NCI-H69 (cell line): ENCODE results near the gene PXK.

Experiments used
- DNase-seq: peaks from one replicate; lab custom pipeline; 2025; lab: John Stamatoyannopoulos, UW

Gene PXK

DNA sequence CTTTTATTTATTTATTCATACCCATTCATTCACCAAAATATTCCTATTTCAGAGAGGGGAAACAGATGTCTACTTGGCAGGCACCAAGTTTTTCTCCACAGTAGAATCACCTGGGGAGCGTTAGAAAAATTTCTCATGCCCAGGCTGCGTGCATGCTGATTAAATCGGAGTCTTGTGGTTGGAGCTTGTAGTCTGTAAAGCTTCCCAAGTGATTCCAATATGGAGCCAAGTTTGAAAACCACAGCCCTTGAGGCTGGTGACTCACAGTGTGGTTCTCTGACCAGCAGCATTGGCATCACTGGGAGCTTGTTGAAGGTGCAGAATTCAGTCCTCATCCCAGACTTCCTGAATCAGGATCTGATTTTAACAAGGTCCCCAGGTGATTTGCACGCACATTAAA, 51.2 kb downstream of the PXK start:
- DNase-seq, result no peak

DNA sequence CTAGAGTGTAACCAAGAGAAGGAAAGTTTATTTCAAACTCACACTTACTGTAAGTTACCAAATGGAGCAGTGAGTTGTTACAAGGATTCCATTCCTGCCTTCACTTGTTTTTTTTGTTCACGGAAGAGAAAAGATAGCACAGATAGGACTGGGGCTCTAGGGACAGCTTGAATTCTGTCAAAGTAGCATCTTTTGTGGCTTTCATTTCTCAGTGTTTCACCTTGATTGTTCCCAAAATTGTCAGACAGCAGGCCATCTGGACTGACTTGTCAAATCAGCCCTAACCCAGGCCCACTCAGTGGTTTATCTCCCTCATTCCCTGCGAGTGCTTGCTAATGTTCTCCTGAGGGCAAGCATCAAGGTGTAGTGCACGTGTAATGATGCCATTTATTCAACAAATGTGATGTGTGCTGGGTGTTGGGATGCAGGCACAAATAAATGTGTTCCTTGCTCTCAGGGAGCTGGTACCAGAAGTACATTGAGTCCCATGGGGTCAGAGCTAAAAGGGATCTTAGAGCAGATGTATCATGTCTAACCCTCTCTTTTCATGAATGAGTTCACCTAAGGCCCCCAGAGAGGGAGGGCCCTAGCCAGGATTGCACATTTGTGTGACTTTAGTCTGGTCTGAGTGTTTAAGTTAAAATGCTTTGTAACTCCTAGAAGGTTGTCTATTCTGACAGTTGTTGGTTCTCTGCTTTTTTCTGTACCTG, 51.8 kb downstream of the PXK start:
- DNase-seq, result no peak

DNA sequence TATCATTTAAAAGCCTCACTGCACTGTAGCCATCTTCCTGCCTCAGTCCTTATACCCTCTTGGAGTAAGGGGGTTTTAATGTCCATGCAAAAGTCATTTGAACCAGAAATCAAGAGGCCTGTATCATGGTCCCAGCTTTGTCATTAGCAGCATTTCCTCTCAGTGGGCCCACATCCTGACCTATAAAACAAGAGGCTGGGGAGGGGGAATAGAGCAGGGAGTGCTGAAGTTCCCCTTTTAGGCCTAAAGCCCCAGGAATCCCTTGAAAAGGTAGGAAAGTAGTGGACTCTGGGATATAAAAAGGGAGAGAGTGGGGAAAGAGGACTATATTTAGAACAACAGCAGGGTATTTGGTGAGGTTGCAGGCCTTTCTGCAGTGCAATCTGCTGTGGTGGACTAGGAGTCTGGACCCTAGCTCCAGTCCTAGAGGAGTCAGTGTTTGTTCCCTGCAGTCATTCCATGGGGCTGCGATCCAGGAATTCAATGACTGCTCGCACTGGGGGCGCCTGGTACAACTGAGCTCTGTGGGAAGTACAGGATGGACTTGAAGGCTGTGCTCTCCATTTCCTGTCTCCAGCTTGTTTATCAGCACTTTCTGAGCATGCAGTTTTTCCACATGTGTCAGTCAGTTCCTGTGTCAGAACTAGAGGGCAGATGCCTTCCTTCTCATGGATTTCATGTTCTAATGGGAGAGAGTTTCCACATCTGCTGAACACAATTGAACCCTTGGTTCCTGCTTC, 54.1 kb downstream of the PXK start:
- no peak for DNase-seq

DNA sequence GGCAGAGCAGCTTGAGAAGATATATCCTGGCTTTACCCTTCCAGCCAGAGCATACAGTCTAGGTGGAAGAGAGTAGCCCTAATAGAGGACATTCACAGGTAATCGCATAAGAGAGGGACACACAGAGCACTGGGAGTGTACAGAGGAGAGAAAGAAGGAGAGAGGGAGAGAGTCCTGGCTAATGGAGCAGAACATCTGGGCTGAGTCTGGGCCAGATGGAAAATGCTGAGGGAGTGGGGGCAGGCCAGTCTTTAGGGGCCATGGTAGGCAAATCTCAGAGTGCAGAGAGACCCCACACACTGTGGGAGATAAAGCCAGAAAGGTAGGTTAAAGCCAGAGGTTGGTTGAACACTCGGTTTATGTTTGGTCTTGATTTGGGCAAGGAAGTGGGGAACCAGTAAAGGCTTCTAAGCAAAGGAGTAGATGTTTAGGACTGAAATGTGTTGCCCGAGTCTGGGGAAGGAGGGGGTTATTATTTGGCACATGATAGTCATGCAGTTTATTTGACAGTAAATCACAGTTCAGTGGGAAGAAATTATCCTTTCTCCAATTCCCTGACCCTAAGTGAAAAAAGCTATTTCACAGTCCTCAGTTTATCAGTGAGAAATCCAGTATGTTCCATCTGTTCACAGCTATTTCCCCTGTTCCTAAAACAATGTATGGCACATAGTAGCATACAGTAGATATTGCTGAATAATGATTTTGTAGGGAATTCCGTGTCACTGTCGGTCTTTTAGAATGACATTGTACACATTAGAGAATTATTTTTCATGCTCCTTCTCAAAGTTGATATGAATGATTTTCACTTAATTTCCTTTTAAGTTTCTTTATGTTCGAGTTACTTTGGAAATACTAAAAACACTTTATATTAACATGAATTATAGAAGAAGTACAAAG, 55.2 kb downstream of the PXK start:
- no peak for DNase-seq

DNA sequence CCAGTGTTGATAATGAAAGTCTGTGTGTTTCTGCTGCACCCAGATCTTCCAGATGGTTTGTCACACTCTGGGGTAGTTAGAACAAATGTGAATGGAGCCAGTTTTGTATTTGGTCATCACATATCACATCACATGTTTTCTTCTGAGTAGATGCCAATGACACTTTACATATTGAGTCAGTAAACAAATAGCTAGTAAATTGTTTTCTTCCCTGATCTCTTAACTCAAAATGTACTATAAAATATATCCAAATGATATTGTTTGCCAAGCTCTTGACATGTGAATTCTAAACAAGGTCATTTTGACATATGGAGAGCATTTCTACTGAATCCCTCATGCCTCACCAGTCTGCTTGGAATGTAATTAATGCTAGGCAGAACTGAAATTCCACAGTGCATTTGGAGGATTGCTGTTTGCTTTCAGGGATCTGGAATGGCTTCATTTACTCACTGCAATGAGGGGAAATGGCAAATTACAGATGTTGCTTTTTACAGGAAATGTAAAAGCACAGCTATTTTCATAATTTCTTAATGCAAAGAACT, 55.9 kb downstream of the PXK start:
- no peak for DNase-seq

DNA sequence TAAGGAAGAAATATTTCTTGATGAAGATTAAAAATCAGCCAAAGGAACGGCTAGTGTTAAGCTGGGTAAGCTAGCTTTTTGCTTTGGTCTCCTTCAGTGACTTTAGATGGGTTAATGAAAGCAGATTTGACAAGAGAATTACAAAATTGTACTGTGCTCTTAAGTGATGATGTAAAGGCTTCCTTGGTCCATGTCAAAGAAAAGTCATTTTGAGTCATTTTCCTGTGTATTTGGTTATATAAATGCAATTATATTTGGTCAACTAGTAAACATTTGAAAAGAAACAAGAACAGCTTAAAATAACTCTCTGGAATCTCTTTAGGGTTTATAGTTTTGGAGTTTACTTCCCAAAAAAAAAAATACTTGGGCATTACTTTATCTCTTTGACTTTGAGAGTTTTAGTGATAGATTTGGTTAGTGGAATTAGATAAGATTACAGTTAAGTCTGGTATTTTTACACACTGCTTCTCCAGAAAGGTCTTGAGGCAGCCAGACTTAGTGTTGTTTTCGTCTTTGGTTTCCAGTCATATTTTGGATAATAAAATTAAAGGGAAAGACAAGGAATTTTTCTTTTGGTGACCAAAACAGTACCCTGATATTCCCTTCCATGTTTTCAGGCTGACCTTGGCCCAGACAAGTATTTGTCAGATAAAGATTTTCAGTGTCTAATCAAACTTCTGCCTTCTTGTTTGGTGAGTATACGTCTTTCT, 58.6 kb downstream of the PXK start:
- DNase-seq, result no peak

DNA sequence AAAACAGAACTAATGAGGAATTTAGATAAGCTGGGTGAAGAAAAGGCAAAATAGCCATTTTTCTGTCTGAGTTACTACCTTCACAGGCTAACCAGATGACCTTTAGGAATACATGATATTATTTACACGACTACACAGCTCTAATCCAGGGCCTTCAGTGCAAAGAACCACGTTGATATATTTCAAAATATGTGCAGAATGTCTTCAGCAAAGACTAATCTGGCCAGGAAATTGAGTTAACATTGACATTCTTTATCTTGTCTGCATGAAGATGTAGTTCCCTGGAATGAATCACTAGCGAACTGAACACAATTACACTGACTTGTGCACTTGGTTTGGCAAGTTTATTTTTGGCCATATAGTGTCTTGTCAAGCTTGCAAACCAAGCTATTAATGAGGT, 59.5 kb downstream of the PXK start:
- no peak for DNase-seq

DNA sequence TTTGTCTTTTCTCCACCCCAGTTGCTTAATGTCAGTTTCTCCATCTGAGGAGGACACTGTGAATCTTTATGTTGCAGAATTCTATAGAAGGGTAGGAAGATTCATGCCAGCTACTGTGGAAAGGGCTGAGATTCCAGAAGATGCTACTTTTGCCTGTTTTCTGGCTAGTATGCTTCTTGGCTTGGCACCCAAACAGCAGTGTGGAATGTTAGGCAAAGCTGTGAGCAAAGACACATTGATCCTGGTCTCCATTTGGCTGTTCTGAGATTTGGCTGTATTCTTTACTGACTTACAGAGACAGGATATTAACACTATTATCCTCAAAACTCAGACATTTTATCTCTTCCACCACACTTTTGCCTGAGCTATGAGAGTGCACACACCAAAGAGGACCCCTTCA, 61.6 kb downstream of the PXK start:
- DNase-seq, result no peak

DNA sequence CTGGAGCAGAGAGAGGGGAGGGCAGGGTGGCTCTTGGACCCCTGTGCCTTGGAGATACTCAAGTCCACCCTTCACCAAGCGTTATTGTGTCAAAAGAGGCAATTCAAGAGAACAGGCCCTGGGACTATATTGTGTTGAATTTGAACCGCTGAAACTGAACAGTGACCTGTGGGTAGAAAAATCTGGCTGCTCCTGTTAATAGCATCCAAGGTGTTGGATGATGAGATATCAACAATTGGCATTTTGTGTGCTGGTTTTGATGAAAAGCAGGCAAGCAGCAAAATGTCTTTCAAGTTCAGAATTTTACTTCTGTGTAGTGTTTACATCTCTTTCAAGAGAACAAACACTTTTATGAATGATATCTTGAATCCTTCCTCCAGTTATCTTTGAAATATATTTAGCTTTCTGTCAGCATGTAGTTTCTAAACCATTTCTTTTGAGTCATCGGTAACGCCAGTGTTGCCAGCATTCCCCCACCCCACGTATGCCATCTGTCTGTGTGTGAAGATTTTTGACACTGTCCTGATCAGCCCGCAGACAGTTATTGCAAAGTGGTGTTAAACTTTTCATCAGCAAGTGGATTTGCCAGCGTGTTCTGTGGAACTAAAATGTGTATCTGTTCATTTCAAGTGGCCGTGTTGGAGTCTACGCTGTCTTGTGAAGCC, 66.1 kb downstream of the PXK start:
- no peak for DNase-seq

DNA sequence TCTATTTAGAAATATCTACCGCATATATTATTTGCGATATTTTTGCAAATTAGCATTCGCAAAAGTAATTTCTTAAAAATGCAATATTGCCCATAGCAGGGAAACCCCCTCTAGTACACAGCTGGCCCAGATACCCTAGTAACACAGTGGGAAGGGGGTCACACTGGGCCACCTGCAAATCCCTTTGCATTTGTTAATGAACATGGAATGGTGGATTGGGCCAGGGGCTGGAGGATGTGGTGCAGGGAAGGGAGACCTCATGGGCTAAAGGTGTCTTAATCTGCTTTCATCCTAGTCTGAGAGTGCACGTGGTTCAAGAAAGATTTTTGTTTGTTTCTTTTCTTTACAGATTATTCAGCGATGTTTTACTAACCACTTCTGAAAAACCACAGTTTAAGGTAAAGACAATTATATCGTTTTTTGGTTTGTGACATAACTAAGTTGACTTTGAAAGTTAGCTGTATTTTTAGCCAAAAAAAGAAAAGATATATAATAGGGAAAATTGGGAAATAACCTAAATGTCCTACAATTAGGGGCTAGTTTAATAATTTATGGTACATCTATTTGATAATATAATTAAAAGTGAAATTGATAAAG, 70.9 kb downstream of the PXK start:
- DNase-seq, result no peak

DNA sequence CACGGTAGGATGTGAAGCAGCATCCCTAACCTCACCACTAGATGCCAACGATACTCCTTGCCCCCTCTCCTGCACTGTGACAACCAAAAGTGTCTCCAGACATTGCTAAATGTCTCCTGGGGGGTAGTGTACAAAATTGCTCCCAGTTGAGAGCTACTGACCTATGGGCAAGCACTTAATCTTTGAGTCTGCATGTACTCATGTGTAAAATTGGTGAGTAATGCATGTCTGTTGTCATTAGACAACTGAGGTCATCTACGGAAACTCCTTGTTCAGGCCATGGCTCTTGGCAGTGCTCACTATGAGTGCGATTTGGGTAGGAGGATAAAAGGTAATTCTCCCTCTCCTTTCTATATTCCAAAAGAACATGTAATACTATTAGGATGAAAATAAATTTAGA, 71.7 kb downstream of the PXK start:
- DNase-seq, result no peak

DNA sequence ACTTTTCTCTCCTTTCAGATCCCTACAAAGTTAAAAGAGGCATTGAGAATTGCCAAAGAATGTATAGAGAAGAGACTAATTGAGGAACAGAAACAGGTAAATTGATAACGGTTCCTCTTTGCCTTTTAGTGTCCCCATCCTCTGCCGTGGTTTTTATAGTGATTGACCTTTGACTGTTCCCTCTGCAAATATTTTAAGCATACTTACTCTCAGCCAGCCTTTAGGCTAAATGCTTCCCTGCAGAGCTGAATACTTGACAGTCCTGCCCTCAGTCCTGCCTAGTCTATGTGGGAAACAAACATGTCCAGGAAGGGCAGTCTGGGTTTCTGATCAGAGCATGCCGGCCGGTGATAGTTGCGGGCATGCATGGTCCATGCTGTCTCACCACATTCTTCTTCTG, 76.2 kb downstream of the PXK start:
- no peak for DNase-seq

DNA sequence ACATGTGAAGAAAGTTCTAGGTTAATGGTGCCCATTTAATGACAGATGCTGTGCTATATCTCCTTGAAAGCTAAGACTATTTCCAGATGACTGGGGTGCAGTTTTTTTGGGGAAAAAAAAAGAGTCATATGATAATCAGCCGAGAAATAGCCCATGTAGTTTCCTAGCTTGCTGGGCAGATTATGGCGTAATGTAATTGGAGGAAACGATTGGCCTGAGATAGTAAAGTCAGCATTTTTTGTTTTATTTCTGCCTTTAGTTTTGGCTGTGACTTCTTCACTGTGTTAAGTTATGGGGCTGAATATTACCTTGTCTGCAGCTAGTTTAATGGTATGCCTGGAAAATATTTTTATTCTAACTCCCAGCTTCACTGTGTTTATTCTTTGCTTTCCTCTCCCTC, 77.0 kb downstream of the PXK start:
- no peak for DNase-seq

DNA sequence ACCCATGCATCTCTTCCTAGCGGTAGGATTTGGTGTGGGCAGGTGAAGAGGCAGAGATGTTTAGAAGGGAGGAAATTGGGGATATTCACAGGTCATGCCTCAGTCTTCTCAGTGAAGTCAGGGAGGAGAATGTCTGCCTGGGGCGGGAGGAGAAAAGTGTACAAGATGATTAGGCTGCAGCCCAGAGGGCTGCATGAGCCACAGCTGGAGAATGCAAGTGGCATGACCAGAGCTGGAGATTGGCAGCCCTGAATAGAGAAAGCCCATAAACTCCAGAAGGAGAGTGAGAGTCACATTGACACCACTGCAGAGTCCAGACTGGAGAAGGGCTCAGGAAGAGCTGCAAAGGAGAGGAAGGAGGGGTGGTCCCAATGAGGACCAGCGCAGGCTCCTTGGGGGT, 78.3 kb downstream of the PXK start:
- DNase-seq, result no peak

DNA sequence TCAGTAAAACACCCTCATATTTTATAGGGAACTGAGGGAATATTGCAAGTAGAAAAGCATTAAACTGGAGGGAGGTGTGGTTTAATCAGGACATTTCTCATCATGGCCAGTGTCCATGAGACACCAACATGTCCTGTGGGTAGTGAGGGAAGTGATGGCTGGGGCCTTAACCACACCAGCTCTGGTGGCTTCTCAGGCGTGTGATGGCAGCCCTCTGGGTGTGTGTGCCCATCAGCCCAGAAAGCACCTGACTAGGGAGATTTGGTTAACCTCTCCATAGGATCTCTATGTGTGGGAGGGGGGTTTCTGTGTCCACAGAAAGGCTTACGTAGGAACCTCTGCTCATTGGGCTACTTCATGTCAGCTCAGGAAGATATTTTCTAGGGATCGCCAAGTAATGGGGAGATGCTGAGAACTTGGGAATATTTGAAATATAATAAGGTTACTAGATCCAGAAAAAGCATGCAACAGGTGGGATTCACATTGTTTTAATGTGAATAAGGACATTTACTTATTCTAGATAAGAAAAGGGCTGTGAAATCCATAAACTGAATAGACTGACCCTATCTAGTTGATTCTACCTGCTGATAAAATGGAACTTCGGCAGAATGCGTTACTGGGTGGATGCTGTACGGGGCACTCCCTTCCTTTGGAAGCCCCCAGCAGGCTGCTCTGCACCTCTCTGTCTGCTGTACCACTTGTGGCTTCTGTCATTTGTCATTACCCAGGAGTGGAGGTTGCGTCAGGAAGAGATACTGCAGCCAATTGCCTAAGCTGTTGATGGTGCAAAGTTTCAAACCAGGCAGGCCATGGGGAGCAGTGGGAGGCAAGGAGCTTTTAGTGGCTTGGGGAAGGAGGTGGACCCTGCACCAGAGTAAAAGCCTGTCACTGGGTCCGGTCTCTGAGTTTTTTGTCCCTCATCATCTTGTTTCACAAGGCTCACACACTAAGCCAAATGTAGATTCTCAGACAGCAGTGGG, 79.4 kb downstream of the PXK start:
- no peak for DNase-seq

DNA sequence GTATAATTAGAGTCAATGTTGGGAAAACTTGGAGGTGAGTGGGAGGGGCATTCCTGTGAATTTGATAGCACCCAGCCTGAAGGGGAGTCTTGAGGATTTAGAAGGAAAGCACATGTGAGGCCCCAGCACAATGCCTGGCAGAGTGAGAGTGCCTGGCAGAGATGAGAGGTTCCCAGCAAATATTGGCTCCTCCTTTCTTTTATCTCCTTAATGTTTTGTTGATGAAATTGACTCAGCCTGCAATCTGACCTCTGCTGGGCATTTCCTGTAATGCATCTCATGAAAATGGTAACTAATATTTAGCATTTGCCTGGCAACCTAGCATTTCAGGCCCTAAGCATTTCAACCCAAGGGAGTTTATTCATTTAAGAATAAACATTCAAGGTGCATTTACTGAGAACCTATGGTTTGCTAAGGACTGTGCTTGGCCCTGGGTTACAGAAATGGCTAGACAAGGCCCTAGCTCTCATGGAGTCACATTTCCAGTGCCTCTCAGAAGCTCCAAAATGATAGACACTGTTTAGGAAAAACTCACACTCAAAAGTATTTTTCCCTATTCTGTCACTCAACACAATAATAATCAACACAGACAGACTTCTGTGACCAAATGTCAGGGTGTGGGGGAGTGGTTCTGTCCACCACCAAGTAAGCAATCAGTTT, 82.0 kb downstream of the PXK start:
- DNase-seq, result peak; percentile 50

DNA sequence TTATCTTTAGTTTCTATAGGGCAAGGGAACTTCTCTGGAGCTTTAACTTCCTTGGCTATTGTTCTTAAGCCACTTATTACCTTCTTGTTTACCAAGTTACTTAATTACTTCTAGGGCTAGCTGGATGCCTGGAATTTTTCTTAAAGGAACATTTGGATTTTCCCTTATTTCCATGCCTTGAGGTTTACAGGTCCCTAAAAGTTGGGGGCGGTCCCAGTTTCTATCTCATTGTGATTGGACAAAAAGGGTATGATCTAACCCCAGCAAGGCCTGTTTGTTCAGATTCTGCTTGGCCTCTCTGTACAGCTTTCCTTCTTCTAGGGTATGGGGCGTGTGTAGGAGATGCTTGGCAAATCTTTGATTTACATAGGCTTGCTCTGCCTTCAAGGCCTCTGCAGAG, 83.5 kb downstream of the PXK start:
- DNase-seq, result no peak

DNA sequence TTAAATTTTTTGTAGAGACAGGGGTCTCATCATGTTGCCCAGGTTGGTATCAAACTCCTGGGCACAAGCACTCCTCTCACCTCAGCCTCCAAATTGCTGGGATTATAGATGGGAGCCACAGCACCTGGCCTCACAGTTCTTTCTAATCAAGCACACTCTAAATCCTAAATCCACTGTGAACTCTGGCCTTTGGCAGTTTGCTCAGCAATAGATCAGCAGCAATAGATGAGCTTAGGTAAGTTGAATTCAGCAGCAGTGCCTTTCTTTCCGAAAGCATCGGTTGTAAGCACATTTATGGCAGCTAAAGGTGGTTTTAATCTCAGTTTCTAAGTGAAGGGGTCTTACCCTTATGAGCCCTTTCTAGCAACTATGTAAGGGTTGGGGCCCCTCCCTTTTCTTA, 84.4 kb downstream of the PXK start:
- DNase-seq, result no peak

DNA sequence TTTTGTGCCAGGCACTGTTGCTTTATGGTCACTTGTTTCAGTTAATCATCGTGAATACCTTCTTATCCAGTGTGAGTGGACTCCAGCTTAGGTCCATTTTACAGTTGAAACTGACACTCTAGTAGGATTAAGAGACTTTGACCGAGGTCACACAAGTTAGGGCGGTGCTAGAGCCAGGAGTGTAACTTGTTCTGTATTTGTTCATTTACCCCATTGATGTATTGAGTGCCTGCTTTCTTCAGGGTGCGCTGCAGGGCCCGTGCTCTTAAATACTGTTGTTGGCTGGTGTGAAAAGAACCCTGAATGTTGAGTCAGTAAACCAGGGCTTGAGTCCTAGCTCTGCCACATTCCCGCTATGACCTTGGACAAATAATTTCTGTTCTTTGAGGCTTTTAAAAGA, 85.5 kb downstream of the PXK start:
- DNase-seq, result no peak
